ENCODE data around the gene TMIGD2.

- TF ChIP-seq POLR2A (IDR thresholded peaks at IDR 0.05) (no peak), EP300 (IDR thresholded peaks at IDR 0.05) (no peak), CTCF (IDR thresholded peaks at IDR 0.05) (no peak), POLR2AphosphoS5 (IDR thresholded peaks at IDR 0.05) (no peak)
Measured at GRCh38 chr19:4347521-4347920, 45.3 kb upstream of the TMIGD2 start.

Measured in suprapubic skin (tissue), 4 donors.